ENCODE results near the gene KRT86. TPM values are rescaled to one million over a fixed set of nuclear protein-coding genes. Genes with fewer than 3 reads are reported as not detected.
A peak's percentile ranks its signal among the peaks of the same experiment; 100 is the strongest.

KRT86 gene
- polyA plus RNA-seq, 1 donor (not counting 4 experiments of a cell fraction or from before 2014, with no cell fraction given), result not detected

DNA sequence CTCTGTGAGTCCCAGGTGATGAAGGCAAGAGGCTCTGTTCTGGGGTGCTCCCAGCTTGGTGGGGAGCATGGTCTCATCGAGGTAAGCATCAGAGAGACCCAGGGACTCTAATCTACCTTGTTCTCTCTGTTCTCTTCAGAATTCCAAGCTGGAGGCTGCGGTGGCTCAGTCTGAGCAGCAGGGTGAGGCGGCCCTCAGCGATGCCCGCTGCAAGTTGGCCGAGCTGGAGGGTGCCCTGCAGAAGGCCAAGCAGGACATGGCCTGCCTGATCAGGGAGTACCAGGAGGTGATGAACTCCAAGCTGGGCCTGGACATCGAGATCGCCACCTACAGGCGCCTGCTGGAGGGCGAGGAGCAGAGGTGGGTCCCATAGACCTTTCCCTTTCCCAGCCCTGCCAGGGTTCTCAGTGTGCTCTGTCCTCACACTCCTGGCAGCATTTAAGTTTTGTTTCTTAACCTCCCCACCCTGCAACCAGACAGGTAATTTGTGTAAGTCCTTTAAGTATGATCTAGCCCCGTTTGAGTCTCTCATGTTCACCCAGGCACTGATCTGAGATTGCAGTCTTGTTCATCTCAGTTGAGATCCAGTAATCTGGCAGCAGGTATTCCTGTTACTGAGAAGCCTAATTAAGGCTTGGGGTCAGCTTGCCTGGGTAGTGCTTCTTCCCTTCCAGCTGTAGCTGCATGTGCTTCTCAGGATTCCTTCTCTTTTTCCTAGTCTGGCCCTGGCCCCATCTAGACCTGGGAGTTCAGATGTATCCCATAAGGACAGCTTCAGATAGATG lies 31.7 kb downstream of the KRT86 start:
- Histone ChIP-seq H3K79me2 (ENCODE audit: control insufficient read depth, insufficient read depth, low read length) (no peaks in the 10 kb centered on the region), H3K4me1 (ENCODE audit: control insufficient read depth, extremely low read depth, insufficient read depth, low read length) (peaks cover 12% of the 10 kb centered on the region), H3K27me3 (ENCODE audit: control insufficient read depth, extremely low read depth, insufficient read depth, low read length) (peaks cover 19% of the 10 kb centered on the region), H2AFZ (ENCODE audit: control insufficient read depth, low read length) (no peak overlapping the region), H3K9ac (ENCODE audit: control insufficient read depth, extremely low read depth, insufficient read depth, low read length) (no peak overlapping the region), H3K9me3 (ENCODE audit: control insufficient read depth, low read depth, low read length) (no peaks in the 10 kb centered on the region), H3K9me1 (ENCODE audit: control insufficient read depth, extremely low read depth, insufficient read depth, low read length) (no peaks in the 10 kb centered on the region), H3K36me3 (ENCODE audit: control insufficient read depth in 2 of 2, extremely low read depth in 1 of 2, insufficient read depth in 2 of 2, low read length in 2 of 2) (no peaks in the 10 kb centered on the region), H3K27ac (ENCODE audit: control insufficient read depth, insufficient read depth, low read length) (no peak overlapping the region), H3K4me2 (ENCODE audit: control insufficient read depth, extremely low read depth, insufficient read depth, low read depth, low read length) (no peak overlapping the region), H4K20me1 (ENCODE audit: control insufficient read depth, extremely low read depth, insufficient read depth, low read length) (no peaks in the 10 kb centered on the region), H3K4me3 (ENCODE audit: control insufficient read depth in 2 of 3, extremely low read depth in 1 of 3, insufficient read depth in 2 of 3, low read depth in 1 of 3, low read length in 3 of 3) (no peak overlapping the region)
- DNase-seq (ENCODE audit: low read depth, low spot score) (no peak), FAIRE-seq (no peak)
- TF ChIP-seq, protein P1, sequence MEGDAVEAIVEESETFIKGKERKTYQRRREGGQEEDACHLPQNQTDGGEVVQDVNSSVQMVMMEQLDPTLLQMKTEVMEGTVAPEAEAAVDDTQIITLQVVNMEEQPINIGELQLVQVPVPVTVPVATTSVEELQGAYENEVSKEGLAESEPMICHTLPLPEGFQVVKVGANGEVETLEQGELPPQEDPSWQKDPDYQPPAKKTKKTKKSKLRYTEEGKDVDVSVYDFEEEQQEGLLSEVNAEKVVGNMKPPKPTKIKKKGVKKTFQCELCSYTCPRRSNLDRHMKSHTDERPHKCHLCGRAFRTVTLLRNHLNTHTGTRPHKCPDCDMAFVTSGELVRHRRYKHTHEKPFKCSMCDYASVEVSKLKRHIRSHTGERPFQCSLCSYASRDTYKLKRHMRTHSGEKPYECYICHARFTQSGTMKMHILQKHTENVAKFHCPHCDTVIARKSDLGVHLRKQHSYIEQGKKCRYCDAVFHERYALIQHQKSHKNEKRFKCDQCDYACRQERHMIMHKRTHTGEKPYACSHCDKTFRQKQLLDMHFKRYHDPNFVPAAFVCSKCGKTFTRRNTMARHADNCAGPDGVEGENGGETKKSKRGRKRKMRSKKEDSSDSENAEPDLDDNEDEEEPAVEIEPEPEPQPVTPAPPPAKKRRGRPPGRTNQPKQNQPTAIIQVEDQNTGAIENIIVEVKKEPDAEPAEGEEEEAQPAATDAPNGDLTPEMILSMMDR (optimal IDR thresholded peaks at IDR 0.05 in 1 of 3, IDR thresholded peaks at IDR 0.05 in 1 of 3, conservative IDR thresholded peaks at IDR 0.05 in 1 of 3; ENCODE audit: extremely low read depth in 1 of 3, insufficient read depth in 2 of 3, low read length in 3 of 3), result peak; percentile 14 to 38 (median 34)
- no peak for TF ChIP-seq EZH2 (IDR thresholded peaks at IDR 0.05; ENCODE audit: low read length)
- dilution Hi-C loops (cut with MboI; ENCODE audit: extremely low pct_ligation_motif_present, low sequenced_read_pairs), result no loop called here

DNA sequence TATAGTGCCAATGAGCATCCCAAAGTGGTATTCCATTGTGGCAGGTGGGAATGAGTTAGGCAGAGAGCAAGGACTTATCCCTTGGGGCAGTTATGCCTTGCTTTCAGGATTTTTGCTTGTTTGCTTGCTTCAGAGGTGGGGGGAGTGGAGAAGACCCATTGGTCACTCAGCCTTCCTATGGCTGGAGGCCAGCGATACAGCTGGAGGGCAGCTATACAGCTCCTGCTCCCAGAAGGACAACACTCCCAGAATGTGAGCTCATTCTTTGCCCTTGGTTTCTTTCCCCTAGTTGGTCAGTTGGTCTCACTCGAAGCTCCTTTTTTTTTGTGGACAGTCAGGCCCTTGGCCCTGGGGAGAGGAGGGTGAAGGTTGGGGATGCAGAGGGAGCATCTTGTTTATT lies 32.3 kb downstream of the KRT86 start:
- H3K27me3 ChIP-seq (ENCODE audit: control insufficient read depth, extremely low read depth, insufficient read depth, low read length), result peaks cover 19% of the 10 kb centered on the region
- FAIRE-seq (no peak), DNase-seq (ENCODE audit: low read depth, low spot score) (no peak)

More for the DNA sequence above, 32.3 kb downstream of the KRT86 start:
- dilution Hi-C loops (cut with MboI; ENCODE audit: extremely low pct_ligation_motif_present, low sequenced_read_pairs), result no loop called here
- TF ChIP-seq, protein P1 (optimal IDR thresholded peaks at IDR 0.05 in 1 of 3, IDR thresholded peaks at IDR 0.05 in 1 of 3, conservative IDR thresholded peaks at IDR 0.05 in 1 of 3; ENCODE audit: extremely low read depth in 1 of 3, insufficient read depth in 2 of 3, low read length in 3 of 3), result no peak
- TF ChIP-seq EZH2 (IDR thresholded peaks at IDR 0.05; ENCODE audit: low read length), result no peak
- H4K20me1 ChIP-seq (ENCODE audit: control insufficient read depth, extremely low read depth, insufficient read depth, low read length), result no peaks in the 10 kb centered on the region
- no peaks in the 10 kb centered on the region for H3K9me1 ChIP-seq (ENCODE audit: control insufficient read depth, extremely low read depth, insufficient read depth, low read length)
- H3K27ac ChIP-seq (ENCODE audit: control insufficient read depth, insufficient read depth, low read length), result no peak overlapping the region
- H3K4me1 ChIP-seq (ENCODE audit: control insufficient read depth, extremely low read depth, insufficient read depth, low read length), result peaks cover 12% of the 10 kb centered on the region
- no peaks in the 10 kb centered on the region for H3K9me3 ChIP-seq (ENCODE audit: control insufficient read depth, low read depth, low read length)
- H3K79me2 ChIP-seq (ENCODE audit: control insufficient read depth, insufficient read depth, low read length), result no peaks in the 10 kb centered on the region
- no peaks in the 10 kb centered on the region for H3K36me3 ChIP-seq (ENCODE audit: control insufficient read depth in 2 of 2, extremely low read depth in 1 of 2, insufficient read depth in 2 of 2, low read length in 2 of 2)
- no peak overlapping the region for H3K9ac ChIP-seq (ENCODE audit: control insufficient read depth, extremely low read depth, insufficient read depth, low read length)
- H3K4me3 ChIP-seq (ENCODE audit: control insufficient read depth in 2 of 3, extremely low read depth in 1 of 3, insufficient read depth in 2 of 3, low read depth in 1 of 3, low read length in 3 of 3), result no peak overlapping the region
- H2AFZ ChIP-seq (ENCODE audit: control insufficient read depth, low read length), result no peak overlapping the region
- H3K4me2 ChIP-seq (ENCODE audit: control insufficient read depth, extremely low read depth, insufficient read depth, low read depth, low read length), result no peak overlapping the region

Data from keratinocyte (primary cell).